CD4-positive, alpha-beta T cell treated with Interleukin-17A for 4 hours (primary cell): ENCODE measurements around the gene CLPSL2.
A peak's percentile ranks its signal among the peaks of the same experiment; 100 is the strongest.
"Not testable (repeated sequence)": the region's sequence is repeated elsewhere in the genome, so short reads cannot be mapped to it uniquely, and the experiment has no call there.

Experiments
- DNase-seq: peaks from one replicate; pipeline ENCODE4 v3.0.0-alpha.2; 2020; ENCODE audit warnings: mixed read lengths

The CLPSL2 gene, protein sequence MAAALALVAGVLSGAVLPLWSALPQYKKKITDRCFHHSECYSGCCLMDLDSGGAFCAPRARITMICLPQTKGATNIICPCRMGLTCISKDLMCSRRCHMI

DNA sequence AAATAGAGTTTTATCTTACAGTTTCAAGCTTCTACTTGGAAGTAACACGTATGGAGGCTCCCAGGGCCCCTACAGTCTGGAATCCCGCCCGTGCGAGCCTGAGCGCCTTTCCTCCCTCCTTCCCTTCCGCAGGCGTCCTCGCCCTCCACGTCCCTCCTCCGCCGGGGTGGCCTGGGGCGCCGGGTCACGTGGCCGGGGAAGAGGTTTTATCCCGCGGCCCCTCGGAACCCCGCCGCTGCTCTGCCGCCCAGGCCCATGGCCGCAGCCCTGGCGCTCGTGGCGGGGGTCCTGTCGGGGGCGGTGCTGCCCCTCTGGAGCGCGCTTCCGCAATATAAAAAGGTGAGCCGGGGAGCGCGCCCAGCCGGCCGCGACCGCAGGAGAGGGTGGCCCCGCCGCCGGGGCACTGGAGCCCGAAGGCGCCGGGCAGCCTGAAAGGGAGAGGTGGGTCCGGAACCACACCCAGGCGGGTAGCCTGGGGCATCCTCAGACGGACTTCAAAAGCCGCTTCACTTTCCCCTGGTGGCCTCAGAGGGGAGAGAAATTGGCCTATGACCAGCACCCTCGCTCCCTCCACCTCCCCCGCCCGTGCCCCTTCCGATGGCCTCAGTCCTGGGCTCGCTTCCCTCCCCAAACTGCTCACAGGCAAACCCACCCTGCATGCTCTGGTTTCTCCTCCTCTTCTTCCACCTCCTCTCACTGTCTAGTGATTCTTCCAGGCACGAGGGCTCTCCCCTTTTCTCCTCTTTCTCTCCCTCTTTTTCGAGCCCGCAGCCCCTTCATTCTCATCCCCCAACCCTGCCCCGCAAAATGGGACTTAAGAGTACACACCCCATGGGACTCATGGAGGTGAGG, at the start of gene CLPSL2:
Gene CLPSL2 (plus strand): TSS at position 235 of the 852 bp plus-strand sequence. CDS start 21 bp downstream, at position 256.
- DNase-seq: no peak

DNA sequence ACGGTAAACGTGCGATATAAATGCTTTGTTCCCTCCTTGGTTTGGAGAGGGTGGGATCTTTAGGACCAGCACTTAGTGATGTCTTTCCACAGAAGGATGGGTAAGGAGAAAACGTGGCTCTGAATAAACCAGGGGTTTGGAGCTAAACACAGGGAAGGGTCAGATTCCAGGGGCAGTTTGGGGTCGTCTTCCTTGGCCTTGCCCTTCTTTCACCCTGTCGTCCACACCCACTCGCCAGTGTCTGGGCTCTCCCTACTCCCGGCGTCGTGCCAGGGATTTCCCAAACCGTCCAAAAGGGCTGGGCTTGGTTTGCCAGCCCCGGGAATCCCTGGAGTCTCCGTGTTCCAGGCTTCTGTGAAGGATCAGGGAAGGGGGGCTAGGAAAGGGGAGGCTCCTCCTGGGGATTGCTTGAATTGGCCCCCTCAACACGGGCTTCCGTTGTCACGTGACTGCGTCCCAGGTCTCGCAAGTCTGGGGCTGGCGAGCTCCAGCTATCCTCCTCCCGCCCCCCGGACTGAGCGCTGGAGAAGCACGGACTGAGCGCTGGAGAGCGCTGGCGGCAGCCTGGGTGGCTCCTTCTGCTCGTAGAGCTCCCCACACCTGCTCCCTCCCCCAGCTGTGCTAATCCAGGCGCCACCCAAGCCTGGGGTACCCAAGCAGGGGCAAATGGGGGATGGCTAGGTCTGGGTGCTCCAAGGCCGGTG, 49.0 kb upstream of the CLPSL2 start:
- DNase-seq: no peak

DNA sequence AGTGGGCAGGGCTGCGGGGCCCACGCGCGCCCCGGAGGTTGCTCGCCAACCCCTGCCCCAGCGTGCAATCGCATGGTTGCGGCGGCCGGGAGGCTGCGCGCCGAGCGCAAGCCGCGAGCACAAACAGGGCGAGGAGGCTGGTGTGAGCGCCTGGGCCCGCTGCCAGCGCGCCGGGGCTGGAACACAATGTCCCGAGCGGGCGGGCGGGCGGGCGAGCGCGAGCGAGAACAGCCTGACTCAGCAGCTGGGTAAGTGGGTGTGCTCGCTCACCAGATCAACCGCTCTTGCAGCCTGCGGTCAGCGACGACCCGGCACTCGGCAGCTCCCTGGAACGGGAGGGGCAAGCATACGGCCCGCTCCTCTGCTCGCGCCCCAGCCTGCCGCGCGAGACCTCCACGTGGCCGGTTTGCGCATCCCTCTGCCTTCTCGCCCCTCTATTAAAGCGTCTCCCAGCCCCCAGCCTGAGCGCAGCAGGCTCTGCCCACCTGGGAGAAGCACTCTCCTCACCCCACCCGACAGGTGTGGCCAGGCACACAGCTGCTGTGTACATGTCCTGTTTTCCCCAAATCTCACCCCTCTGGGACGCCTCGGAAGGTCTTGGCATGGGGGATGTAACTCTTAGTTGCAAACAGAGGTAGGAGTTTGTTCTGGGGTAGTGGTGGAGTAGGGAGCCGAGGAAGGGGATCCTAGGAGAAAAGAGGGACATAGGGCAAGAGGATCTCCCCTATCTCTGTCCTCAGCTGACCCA, 48.3 kb upstream of the CLPSL2 start:
- DNase-seq: peak; percentile 93

DNA sequence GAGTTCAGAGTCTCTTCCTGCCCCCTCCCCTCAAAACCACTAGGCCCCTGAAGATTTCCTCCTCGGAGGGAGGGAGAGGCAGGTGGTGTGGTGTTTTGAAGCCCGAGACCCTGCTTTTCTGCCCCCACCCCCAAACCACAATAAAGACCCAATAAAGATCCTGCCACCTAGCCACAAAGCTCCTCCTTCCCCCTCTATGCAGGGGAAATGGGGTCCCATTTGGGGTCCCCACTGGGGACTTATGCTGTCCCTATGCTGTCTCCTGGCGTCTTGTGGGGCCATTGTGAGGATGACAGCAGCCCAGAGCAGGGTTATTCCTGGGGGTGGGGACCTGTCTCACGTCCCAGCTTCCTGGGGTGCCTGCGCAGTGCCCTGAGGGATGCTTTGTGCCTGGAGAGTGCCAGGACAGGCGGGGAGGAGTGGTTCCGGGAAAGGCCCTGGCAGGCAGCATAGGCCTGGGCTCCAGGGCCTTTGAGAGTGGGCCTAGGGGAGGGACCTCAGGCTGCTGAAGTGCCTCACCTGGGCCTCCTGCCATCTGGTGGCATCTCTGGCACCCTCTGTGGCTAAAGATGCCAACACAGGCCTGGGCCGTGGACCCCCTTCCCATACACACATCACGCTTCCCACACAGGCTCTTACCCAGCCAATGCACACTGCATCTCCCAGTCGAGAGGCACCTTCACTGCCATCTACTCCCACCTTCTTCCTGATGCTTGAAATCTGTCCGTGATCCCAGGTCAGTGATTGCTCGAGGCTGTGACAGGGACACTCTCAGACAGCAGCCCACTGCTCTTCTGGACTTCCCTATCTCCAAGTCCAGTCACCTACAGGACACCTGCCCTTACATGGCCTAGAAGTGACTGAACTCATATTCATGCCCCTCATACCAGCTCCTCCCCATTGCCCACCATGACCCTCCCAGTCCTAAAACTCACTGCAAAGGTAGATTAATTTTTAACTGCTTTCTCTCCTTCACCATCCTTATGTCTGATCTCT, 47.4 kb upstream of the CLPSL2 start:
- peak; percentile 56 for DNase-seq

DNA sequence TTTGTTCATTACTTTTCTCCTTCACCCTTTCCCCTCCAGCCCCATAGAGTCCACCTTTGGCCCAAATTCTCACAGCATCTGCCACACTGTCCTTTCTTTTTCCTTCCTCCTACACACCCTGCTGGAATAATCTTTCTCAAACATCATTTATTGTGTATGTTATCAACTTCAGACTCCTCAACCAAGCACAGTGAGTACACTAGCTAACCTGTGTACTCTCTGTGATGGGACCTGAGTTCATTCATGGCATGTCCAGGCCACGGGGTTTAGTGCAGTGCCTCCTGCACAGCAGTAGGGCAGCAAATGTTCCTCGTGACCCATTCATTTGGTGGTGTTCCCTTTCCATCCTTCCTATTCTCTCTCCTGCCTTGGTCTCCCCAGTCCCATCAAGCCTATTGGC, 46.7 kb upstream of the CLPSL2 start:
- no peak for DNase-seq

DNA sequence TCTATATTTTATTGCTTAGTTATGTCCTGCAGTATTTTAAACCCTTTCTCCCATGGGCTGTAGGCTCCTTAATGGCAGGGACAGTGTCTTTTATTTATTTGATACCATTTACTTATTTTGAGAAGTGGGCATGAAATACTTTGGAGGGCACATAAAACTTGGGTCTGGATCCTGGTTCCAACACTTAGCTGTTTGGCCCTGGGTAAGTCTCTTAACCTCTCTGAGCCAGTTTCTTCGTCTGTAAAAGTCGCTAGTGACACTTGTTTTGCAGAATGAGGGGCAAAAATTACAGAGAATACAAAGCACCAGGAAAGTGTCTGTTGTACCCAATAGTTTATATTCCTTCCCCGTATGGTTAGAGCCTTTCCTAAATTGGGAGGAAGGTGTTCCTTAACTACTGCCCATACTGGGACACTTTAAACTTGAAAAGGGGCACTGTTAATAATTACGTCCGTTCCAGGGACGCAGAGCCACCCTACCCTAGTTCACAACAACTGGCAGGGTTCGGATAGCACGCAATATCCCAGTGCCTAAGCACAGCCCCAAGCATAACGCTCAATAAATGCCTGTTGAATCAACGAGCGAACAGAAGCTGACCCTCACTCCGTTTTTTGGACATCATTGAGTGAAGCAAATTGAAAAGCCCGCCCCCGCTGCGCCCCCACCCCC, 45.5 kb upstream of the CLPSL2 start:
- DNase-seq: no peak

DNA sequence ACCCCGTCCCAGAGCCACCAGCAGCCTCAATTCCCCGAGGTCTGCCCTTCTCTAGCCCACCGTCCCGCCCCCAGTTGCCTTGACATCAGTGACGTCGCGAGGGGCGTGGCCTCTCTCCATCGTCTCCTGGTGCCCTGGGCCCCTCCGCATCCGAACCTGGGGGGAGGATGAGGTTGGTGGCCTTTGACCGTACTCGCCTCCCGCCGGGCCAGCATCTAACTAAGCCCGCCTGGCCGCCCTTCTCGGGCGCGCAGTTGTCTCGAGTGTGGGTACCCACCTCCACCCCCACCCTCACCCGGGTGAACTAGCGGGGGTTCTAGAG, 45.0 kb upstream of the CLPSL2 start:
- peak; percentile 97 for DNase-seq

DNA sequence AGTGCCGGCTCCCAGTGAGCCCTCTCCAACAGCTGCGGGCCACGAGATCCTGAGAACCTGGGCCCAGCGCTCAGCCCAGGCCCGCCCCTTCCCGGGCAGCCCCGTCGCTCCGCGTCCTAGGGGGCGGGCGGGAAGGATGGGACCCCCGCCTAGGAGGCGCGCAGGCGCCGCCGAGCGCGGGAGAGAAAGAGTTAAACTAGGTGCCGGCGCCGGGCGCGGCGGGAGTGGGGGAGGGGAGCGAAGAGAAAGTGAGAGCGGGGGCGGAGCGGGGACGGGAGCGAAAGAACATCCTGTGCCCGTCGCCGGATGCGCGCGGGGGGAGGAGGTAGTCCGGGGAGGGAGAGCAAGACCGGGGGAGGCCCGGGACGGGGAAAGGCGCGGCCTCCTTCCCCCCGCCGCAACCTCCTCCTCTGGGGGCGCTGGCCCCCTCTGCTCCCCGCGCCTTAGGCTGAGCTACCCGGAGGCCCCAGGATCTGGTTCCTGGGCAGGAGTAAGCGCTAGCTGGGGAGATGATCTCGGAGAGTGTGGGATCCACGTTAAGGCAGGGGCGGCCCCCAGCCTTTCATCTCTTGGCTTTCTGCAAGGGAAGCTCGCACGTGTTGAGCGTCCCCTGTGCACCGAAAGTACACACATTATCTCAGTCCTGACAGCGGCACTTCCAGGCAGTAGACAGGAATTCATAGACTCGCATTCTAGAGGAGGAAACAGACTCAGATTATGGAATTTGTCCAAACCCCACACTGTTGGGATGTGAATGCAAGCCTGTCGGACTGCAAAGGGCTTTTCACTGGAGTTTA, 44.5 kb upstream of the CLPSL2 start:
- DNase-seq: peak; percentile 98

DNA sequence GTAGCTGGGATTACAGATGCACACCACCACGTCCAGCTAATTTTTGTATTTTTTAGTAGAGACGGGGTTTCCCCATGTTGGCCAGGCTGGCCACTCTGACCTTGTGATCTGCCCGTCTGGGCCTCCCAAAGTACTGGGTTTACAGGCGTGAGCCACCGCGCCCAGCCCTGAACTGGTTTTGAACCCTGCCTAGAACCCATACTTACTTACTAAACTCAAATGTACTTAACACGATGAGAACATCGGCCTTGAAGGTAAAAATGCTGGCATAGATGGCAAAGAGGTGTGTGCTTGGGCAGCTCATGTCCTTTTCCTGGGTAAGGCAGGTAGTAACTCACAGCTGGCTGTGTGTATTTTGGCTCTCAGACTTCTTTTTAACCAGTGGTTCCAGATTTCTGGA, 42.8 kb upstream of the CLPSL2 start:
- no peak for DNase-seq

DNA sequence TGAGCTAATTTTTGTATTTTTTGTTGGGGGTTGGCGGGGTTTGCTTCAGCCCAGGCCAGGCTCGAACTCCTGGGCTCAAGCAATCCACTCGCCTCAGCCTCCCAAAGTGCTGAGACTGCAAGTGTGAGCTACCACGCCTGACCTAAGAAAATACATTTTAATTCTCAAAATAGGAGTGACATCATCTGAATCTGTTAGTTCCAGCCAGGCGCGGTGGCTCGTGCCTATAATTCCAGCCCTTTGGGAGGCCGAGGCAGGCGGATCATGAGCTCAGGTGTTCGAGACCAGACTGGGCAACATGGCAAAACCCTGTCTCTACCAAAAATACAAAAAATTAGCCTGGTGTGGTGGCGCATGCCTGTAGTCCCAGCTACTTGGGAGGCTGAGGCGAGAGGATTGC, 42.1 kb upstream of the CLPSL2 start:
- DNase-seq: not testable (repeated sequence)

DNA sequence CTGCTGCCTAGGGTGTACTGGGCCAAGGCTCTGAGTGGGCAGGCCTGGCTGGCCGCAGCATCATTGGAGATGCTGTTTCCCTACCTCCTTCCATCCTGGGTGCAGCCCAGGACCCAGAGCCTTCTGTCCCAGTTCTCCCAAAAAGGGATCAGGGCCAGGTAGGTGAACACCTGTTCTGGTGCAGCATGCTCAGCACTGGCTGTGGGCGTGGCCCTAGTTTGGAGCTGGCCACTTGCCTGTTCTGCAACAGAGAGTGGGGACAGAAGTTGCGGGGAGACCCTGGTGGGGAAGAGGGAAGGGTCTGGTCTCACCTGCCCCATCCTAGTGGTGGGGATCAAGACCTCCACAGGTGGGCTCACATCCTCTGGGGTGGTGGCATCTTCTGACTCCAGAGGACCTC, 40.9 kb upstream of the CLPSL2 start:
- DNase-seq: no peak

DNA sequence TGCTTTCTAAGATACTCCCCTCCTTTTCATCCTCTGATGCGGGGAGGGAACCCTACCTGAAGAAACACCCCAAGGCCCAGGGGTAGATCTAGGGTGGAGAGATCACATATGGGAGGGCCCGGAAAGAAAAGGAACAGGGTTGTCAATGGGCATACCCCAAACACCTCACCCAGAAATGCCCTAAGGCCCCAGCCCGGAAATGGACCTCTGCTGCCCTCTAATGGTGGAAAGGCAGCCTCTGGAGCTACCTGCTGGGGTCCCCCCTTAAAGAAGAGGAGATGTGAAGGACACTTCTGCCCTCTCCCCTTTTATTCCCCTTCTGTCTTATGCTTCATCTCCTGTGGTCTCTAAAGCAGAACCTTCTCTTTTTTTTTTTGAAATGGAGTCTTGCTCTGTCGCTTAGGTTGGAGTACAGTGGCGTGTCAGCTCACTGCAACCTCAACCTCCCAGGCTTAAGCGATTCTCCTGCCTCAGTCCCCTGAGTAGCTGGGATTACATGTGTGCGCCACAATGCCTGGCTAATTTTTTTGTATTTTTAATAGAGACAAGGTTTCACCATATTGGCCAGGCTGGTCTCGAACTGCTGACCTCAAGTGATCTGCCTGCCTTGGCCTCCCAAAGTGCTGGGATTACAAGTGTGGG, 40.0 kb upstream of the CLPSL2 start:
- DNase-seq: peak; percentile 90

DNA sequence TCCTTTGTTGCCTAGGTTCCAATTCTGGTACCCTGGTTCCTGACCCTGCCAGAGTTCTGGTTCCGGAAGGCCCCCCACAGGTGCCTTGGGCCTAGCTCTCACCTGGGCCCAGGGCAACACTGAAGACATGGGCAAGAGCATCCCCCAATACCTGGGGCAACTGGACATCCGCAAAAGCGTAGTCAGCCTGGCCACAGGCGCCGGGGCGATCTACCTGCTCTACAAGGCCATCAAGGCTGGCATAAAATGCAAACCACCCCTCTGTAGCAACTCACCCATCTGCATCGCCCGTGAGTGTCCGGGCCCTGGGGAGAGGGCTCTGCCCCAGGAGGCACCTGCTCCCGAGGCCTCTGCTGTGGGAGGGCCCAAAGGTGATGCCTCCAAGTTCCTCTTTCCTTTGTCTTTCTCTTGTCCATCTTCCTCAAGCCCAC, 39.4 kb upstream of the CLPSL2 start, which contains the start of gene ARMC12:
Gene ARMC12 (plus strand): TSS at position 51 of the 431 bp plus-strand sequence. CDS start 77 bp downstream, at position 128.
- no peak for DNase-seq

DNA sequence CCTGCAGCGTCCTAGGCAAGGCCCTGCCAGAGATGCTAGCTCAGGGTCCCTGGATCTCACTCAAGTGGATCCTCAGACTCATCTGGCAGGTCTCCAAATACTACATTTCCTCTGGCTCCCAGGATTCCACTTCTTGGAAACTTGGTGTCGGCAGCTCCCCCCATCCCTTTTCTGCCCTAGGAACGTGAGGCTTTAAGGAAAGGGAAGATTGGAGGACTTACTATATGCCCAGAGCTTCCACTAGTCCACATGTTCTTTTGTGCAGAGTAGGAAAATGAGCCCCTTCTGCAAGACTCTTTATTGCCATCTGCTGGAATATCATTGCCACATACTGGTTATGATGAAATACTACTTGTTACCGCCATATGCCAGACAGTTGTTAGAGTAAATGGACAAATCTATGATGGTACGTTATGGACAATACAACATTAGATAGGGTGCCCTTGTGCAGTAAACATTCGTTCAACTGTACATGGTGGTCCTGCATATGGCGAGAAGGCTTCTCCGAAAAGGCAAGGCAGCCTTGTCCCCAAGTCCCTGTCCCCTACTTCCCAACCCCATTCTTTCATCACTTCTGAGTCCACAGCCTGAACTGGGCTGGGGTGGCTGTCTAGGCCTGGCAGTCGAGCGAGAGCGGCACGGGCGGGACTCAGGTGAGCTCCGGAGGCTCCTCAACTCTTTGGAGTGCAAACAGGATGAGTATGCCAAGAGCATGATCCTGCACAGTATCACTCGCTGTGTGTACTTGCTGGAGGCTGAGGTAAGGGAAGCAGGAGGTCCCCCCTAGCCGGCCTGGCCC, 38.8 kb upstream of the CLPSL2 start:
- no peak for DNase-seq

DNA sequence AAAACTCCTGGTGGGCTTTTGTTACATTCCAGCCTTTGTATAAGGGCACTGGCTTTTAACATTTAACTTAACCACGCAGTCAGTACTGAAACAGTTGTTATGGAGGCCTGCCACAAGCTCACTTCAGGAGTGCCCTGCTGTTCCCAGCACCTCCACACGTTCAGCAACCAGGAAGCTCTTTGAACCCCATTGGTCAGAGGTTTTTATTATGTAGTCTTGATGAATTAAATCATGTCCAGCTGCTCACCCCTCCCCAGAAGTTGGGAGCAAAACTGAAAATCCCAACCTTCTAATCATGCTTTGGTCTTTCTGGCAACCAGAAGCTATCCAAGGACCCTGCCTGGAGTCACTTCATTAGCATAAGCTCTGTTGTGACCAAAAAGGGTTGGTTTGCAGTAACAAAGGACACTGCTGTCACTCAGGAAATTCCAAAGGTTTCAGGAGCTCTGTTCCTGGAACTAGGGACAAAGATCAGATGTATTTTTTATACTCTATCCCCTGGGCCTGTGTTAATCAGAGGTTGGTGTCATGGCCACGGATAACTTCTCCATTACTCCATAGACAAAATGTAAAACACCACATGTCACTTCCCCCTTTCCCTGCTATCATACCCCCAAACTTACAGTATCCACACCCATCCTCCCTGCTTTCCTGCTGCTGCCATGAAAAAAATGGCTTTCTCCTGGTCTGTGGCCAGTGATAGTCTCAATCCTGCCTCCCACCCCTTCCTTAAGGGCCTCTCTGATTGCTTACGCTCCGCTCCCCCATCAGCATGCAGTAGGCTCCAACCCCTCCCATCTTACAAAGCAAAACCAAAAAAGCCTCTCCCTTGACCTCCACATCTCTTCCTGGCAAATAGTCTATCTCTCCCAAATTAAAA, 36.5 kb upstream of the CLPSL2 start:
- no peak for DNase-seq

DNA sequence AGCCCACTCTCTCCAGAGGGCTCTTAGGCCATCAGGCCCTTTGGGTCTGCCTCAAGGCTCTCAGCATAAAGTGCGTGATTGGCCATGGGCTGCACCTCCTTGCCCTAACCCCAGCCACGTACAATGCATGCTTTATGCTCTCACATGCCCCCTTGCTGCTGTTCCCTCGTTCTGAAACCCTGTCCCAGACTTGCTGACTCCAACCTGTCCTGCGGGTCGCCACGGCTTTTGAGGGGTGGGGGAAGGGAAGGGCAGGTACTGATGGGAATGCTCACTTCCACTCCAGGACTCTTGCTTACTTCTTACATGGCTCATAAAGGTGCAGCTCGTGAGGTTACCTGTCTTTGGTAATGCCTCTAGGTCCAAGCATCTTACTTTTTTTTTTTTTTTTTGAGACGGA, 33.6 kb upstream of the CLPSL2 start:
- no peak for DNase-seq

DNA sequence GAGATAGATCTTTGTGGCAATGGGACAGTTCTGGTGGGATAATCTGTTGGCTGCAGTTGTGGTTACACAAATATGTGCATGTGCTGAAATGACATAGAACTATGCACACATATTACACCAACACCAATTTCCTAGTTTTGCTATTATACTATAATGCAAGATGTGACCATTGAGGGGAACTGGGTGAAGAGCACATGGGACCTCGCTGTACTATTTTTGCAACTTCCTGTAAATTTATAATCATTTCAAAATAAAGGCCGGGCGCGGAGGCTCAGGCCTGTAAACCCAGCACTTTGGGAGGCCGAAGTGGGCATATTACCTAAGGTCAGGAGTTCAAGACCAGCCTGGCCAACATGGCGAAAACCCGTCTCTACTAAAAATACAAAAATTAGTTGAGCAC, 30.9 kb upstream of the CLPSL2 start:
- no peak for DNase-seq

DNA sequence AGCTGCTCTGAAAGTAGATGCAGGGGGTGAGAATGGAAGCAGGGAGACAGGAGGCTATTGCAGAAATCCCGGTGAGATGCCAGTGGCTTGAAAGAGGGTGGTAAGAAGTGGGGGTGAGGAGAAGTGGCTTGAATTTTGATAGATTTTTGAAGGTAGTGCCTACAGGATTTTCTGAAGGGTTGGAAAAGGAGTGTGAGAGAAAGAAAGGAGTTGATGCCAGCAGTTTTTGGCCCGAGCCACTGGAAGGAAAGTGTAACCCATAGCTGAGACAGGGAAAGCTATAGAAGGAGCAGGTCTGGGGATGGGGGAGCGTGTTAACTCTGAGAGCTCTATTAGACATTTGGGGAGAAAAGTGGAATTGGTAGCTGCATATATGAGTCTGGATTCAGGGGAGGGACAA, 29.9 kb upstream of the CLPSL2 start:
- DNase-seq: no peak
